ENCODE results near the gene KRTAP10-8. TPM values are rescaled to one million over a fixed set of nuclear protein-coding genes. Genes with fewer than 3 reads are reported as not detected.
"Not testable (repeated sequence)": the region's sequence is repeated elsewhere in the genome, so short reads cannot be mapped to it uniquely, and the experiment has no call there.

The KRTAP10-8 gene
- total RNA-seq, 2 donors from 2014 or later = not detected

GRCh38 chr21:44643741-44644310 is 31.9 kb downstream of the KRTAP10-8 start:
- 47% methylated on average over 14 of the region's 14 CpGs for WGBS
- TF ChIP-seq POLR2A (IDR thresholded peaks at IDR 0.05) (no peak), CTCF (IDR thresholded peaks at IDR 0.05) (no peak), POLR2AphosphoS5 (IDR thresholded peaks at IDR 0.05) (no peak)
- no peak overlapping the region for H3K4me3 ChIP-seq
- H3K27me3 ChIP-seq (replicated peaks; ENCODE audit: insufficient read depth) = peaks cover 3% of the 10 kb centered on the region
- intact Hi-C loops (cut with DNase I) = no loop called here
- no peaks in the 10 kb centered on the region for H3K36me3 ChIP-seq
- H3K4me1 ChIP-seq (replicated peaks) = no peaks in the 10 kb centered on the region
- H3K9me3 ChIP-seq = no peaks in the 10 kb centered on the region
- no peak overlapping the region for H3K27ac ChIP-seq
- DNase-seq (ENCODE audit: low spot score) = no peak

- DNase-seq (ENCODE audit: low spot score) = no peak
- no peaks in the 10 kb centered on the region for H3K27me3 ChIP-seq (replicated peaks; ENCODE audit: insufficient read depth)
- H3K27ac ChIP-seq = no peak overlapping the region
- H3K4me3 ChIP-seq = no peak overlapping the region
- no peaks in the 10 kb centered on the region for H3K36me3 ChIP-seq
- 48% methylated on average over 2 of the region's 2 CpGs for WGBS
- no peaks in the 10 kb centered on the region for H3K4me1 ChIP-seq (replicated peaks)
- TF ChIP-seq CTCF (IDR thresholded peaks at IDR 0.05) = no peak
- no peak for TF ChIP-seq POLR2AphosphoS5 (IDR thresholded peaks at IDR 0.05)
- H3K9me3 ChIP-seq = no peaks in the 10 kb centered on the region
- intact Hi-C loops (cut with DNase I) = no loop called here
Measured at GRCh38 chr21:44644878-44645277, 33.0 kb downstream of the KRTAP10-8 start.

- intact Hi-C loops (cut with DNase I); H3K4me1 ChIP-seq (replicated peaks); H3K36me3 ChIP-seq; H3K4me3 ChIP-seq; DNase-seq (ENCODE audit: low spot score); H3K27me3 ChIP-seq (replicated peaks; ENCODE audit: insufficient read depth); H3K9me3 ChIP-seq; H3K27ac ChIP-seq: not testable (repeated sequence)
- WGBS = 79% methylated on average over 16 of the region's 21 CpGs
Measured at GRCh38 chr21:44646366-44647221, 34.7 kb downstream of the KRTAP10-8 start, which contains the start of gene KRTAP10-11. KRTAP10-11 (plus strand) TSS chr21:44646414; CDS start chr21:44646459, 45 bp downstream.

- Histone ChIP-seq H3K4me1 (replicated peaks) (no peaks in the 10 kb centered on the region), H3K27ac (no peak overlapping the region), H3K36me3 (no peaks in the 10 kb centered on the region), H3K9me3 (no peaks in the 10 kb centered on the region), H3K4me3 (no peak overlapping the region), H3K27me3 (replicated peaks; ENCODE audit: insufficient read depth) (no peaks in the 10 kb centered on the region)
- TF ChIP-seq POLR2A (IDR thresholded peaks at IDR 0.05) (no peak), POLR2AphosphoS5 (IDR thresholded peaks at IDR 0.05) (no peak), CTCF (IDR thresholded peaks at IDR 0.05) (no peak)
- 50% methylated on average over 8 of the region's 8 CpGs for WGBS
- no peak for DNase-seq (ENCODE audit: low spot score)
- intact Hi-C loops (cut with DNase I) = no loop called here
Measured at GRCh38 chr21:44647222-44647552, 35.3 kb downstream of the KRTAP10-8 start.

GRCh38 chr21:44648557-44649311 is 36.9 kb downstream of the KRTAP10-8 start:
- no peak for DNase-seq (ENCODE audit: low spot score)
- H3K36me3 ChIP-seq = no peaks in the 10 kb centered on the region
- WGBS = 78% methylated on average over 33 of the region's 33 CpGs
- no peaks in the 10 kb centered on the region for H3K4me1 ChIP-seq (replicated peaks)
- TF ChIP-seq POLR2A (IDR thresholded peaks at IDR 0.05) (no peak), CTCF (IDR thresholded peaks at IDR 0.05) (no peak), POLR2AphosphoS5 (IDR thresholded peaks at IDR 0.05) (no peak)
- H3K4me3 ChIP-seq = no peak overlapping the region
- intact Hi-C loops (cut with DNase I) = no loop called here
- H3K9me3 ChIP-seq = no peaks in the 10 kb centered on the region
- no peaks in the 10 kb centered on the region for H3K27me3 ChIP-seq (replicated peaks; ENCODE audit: insufficient read depth)
- H3K27ac ChIP-seq = no peak overlapping the region

All from prostate gland (tissue), 2 donors.